Transverse colon (tissue), 4 donors: ENCODE results near the gene C6orf120. TPM values are rescaled to one million over a fixed set of nuclear protein-coding genes. Genes with fewer than 3 reads are reported as not detected.

Source experiments
- DNase-seq: peaks from one replicate; pipeline ENCODE4 v3.0.0-alpha.2; 2019
- H3K27ac ChIP-seq, 4 donors: fragments of 200-600 bp; sonication (generic); 2 replicates each; pipeline ENCODE4 v1.5.1; 2016 to 2018; ENCODE audit warnings: inconsistent platforms in 4 of 4
- H3K27me3 ChIP-seq: fragments of 200-600 bp; sonication (generic); 2 replicates; pipeline ENCODE4 v1.5.1; 2017; ENCODE audit warnings: inconsistent platforms
- H3K36me3 ChIP-seq, 4 donors: fragments of 200-600 bp; sonication (generic); 2 replicates each; pipeline ENCODE4 v1.5.1; 2017 to 2019; ENCODE audit warnings: inconsistent platforms in 4 of 4
- H3K4me1 ChIP-seq, 4 donors: fragments of 200-600 bp; sonication (generic); 2 replicates each; pipeline ENCODE4 v1.5.1; 2017 to 2020; ENCODE audit warnings: inconsistent platforms in 4 of 4
- H3K4me3 ChIP-seq, 4 donors: fragments of 200-600 bp; sonication (generic); 1 replicate in 1 of 4; 2 replicates in 3 of 4; pipeline versions ENCODE4 v1.5.1 to v1.6.1; 2017 to 2019; ENCODE audit warnings: inconsistent platforms in 4 of 4
- H3K9me3 ChIP-seq, 2 donors: fragments of 200-600 bp; sonication (generic); 2 replicates each; pipeline ENCODE4 v1.5.1; 2017 to 2019; ENCODE audit warnings: inconsistent platforms in 2 of 2
- CTCF ChIP-seq, 5 experiments: fragments of 200-600 bp in 3 of 5; fragments of 450-650 bp in 2 of 5; sonication (generic) in 3 of 5; IDR thresholded peaks; 1 replicate in 2 of 5; 2 replicates in 3 of 5; pipeline ENCODE4 v1.5.1; 2016 to 2017; ENCODE audit warnings: antibody characterized with exemption in 5 of 5, inconsistent platforms in 3 of 5, mild to moderate bottlenecking in 2 of 5, moderate library complexity in 1 of 5
- EP300 ChIP-seq: sonication (generic); formaldehyde crosslinking; IDR thresholded peaks from one replicate; pipeline ENCODE4 v1.6.1; 2017; ENCODE audit warnings: antibody characterized with exemption, low read depth
- POLR2A ChIP-seq: fragments of 450-650 bp; IDR thresholded peaks from one replicate; pipeline ENCODE4 v1.6.1; 2016; ENCODE audit warnings: antibody characterized with exemption, mild to moderate bottlenecking, moderate library complexity
- POLR2AphosphoS5 ChIP-seq, 3 donors: sonication (generic); formaldehyde crosslinking; IDR thresholded peaks; one replicate each; pipeline ENCODE4 v1.6.1; 2016; ENCODE audit warnings: antibody characterized with exemption in 3 of 3
- WGBS, 2 donors: methylation state at CpG; one replicate each; pipeline ENCODE4 v1.1.5; 2018; ENCODE audit warnings: low coverage in 1 of 2; 5-methylcytosine and 5-hydroxymethylcytosine counted together
- in situ Hi-C, 4 donors: fragments of 200-750 bp; cut with MboI; loops; one replicate each; pipeline versions ENCODE4 v1.15.0 to v1.15.1; 2017; ENCODE audit warnings: low sequenced_read_pairs in 3 of 4, low pct_ligation_motif_present in 1 of 4, low pct_unique_long_range_greater_than_20kb in 1 of 4
- intact Hi-C: fragments of 100-400 bp; cut with DNase I; formaldehyde crosslinking; loops from one replicate; pipeline ENCODE4 v1.15.1; 2023; ENCODE audit warnings: low total_unique reads
- total RNA-seq, 4 donors: library from RNA; depleted of rRNA; stranded (reverse); fragments of >200 nt; gene quantifications; one replicate each; pipeline ENCODE4 v1.1.0, GENCODE V29; 2016

C6orf120 gene
- total RNA-seq = 10 to 100 TPM; 20.5 to 45.2 (median 40.5) TPM

GRCh38 chr6:169701954-169702839 is at the start of gene C6orf120, which contains the start of gene WDR27:
Gene C6orf120 (plus strand): TSS chr6:169702126. CDS start chr6:169702460, 334 bp downstream.
Gene WDR27 (minus strand): TSS chr6:169702029. CDS start chr6:169689005, 13,024 bp downstream.
- in situ Hi-C loops (no loop called here), intact Hi-C loops (loop anchor here (2.0 kb wide), 1 partner anchor 49 kb away; the partner anchor contains the start of genes DYNLT2 and ERMARD)
- WGBS, 2 donors = 0% methylated on average over 33 of the region's 92 CpGs; no CpG with 5 or more reads in 1 of the 2 donors
- H3K9me3 ChIP-seq = no peaks in the 10 kb centered on the region
- peak; percentile 98 for DNase-seq
- H3K36me3 ChIP-seq = no peaks in the 10 kb centered on the region
- no peaks in the 10 kb centered on the region for H3K27me3 ChIP-seq
- peaks cover 17 to 50% (median 33%) of the 10 kb centered on the region in 4 donors for H3K4me1 ChIP-seq
- peak within 1 kb of the TSS; percentile 66 to 96 (median 78) for H3K4me3 ChIP-seq
- TF ChIP-seq POLR2A (peak; percentile 98), POLR2AphosphoS5 (IDR thresholded peaks at IDR 0.05) (peak; percentile 98), CTCF (IDR thresholded peaks at IDR 0.05) (no peak), EP300 (no peak)
- peak within 1 kb of the TSS; percentile 94 to 98 (median 97) for H3K27ac ChIP-seq

DNA sequence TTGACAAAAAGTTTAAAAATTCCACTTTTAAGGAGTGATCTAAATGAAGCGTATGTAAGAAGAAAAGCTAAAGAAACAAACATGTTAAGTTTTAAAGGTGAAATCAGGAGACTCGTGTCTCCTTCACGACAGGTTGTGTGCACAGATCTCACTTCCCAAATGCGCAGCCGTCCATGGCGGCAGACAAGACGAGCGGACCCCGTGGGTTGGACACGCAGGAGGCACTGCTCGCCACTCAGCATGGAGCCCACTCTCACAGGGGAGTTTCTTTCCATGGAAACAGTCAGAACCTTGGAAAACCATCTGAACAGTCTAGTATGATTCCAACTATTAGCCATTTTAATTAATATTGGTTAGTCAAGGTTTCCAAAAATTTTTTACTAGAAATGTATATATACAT is 49.0 kb upstream of the C6orf120 start:
- DNase-seq = no peak
- TF ChIP-seq POLR2A = no peak
- TF ChIP-seq POLR2AphosphoS5 (IDR thresholded peaks at IDR 0.05) = no peak
- TF ChIP-seq CTCF (IDR thresholded peaks at IDR 0.05) = no peak
- no peak for TF ChIP-seq EP300
- intact Hi-C loops (no loop called here), in situ Hi-C loops (no loop called here)
- peaks cover 0 to 6% (median 0%) of the 10 kb centered on the region in 4 donors for H3K4me1 ChIP-seq
- H3K27ac ChIP-seq = no peak overlapping the region
- H3K36me3 ChIP-seq = peaks cover 0 to 8% (median 0%) of the 10 kb centered on the region in 4 donors
- no peaks in the 10 kb centered on the region for H3K9me3 ChIP-seq
- H3K27me3 ChIP-seq = no peaks in the 10 kb centered on the region
- 95 to 99% methylated on average over 5 to 11 of the region's 11 CpGs for WGBS, 2 donors
- H3K4me3 ChIP-seq = no peak overlapping the region

GRCh38 chr6:169653691-169654090 is 48.2 kb upstream of the C6orf120 start:
- no peak for DNase-seq
- H3K36me3 ChIP-seq = peaks cover 0 to 8% (median 0%) of the 10 kb centered on the region in 4 donors
- peak overlapping the region in 2 of 4 donors; percentile 80 to 85 for H3K27ac ChIP-seq
- intact Hi-C loops = no loop called here
- in situ Hi-C loops = no loop called here
- H3K27me3 ChIP-seq = no peaks in the 10 kb centered on the region
- no peaks in the 10 kb centered on the region for H3K9me3 ChIP-seq
- TF ChIP-seq POLR2A = no peak
- TF ChIP-seq EP300 = no peak
- no peak for TF ChIP-seq POLR2AphosphoS5 (IDR thresholded peaks at IDR 0.05)
- TF ChIP-seq CTCF (IDR thresholded peaks at IDR 0.05) = no peak
- H3K4me3 ChIP-seq = peak overlapping the region in 1 of 4 donors; percentile 60
- 65 to 80% methylated on average over 3 to 6 of the region's 6 CpGs for WGBS, 2 donors
- H3K4me1 ChIP-seq = peaks cover 0 to 6% (median 0%) of the 10 kb centered on the region in 4 donors

DNA sequence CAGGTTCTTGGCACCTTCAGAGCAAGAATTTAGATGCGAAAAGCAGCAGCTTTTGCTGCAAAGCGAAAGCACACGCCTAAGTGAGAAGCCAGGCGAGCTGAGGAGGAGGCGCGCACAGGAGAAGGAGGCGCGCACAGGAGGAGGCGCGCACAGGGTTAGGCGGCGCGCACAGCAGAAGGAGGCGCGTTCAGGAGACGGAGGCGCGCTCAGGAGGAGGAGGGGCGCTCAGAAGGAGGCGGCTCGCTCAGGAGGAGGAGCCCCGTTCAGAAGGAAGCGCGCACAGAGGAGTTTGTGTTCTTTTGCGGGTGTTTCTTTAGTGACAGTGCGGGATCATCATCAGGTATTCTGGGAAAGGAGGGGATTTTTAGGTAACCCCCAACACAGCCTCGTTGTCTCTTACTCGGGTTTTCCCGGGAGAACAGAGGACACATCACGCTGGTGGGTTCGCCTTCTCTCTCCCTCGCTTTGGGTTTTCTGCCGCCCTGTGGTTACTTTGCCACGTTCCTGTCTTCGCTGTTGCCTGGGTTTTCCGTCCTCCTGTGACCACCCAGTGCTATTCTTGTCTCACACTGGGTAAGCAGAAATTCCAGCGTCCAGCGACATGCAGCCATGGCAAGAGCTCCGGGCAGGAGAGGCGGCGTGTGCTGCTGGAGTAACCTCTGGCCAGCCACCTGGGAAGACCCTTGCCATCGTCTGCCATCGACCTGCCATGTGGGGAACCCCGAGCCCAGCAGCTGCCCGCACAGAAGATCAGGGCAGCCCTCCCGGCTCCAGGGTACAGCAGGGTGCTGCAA is 47.1 kb upstream of the C6orf120 start:
- WGBS, 2 donors = 48 to 62% methylated on average over 22 to 46 of the region's 46 CpGs
- Histone ChIP-seq H3K27ac (peak overlapping the region; percentile 69 to 85 (median 82)), H3K9me3 (no peaks in the 10 kb centered on the region), H3K36me3 (peaks cover 0 to 8% (median 0%) of the 10 kb centered on the region in 4 donors), H3K4me3 (peak overlapping the region; percentile 23 to 60 (median 34)), H3K4me1 (peaks cover 0 to 6% (median 0%) of the 10 kb centered on the region in 4 donors), H3K27me3 (no peaks in the 10 kb centered on the region)
- TF ChIP-seq POLR2AphosphoS5 (IDR thresholded peaks at IDR 0.05) (peak in 2 of 3 donors; percentile 15 to 53), POLR2A (peak; percentile 43), CTCF (IDR thresholded peaks at IDR 0.05) (peak in 3 of 5 experiments; percentile 4 to 44 (median 27)), EP300 (no peak)
- DNase-seq = peak; percentile 84
- in situ Hi-C loops = no loop called here
- intact Hi-C loops = no loop called here
